HEK293 (cell line): ENCODE results near the gene LETM1.

Source experiments
- CTCF ChIP-seq: fragments of 450-650 bp; formaldehyde crosslinking; IDR thresholded peaks from 2 replicates; pipeline ENCODE4 v1.5.1; 2016; ENCODE audit warnings: missing biosample characterization, missing genetic modification characterization
- MYNN ChIP-seq: fragments of 450-650 bp; formaldehyde crosslinking; IDR thresholded peaks from 2 replicates; pipeline ENCODE4 v1.5.1; 2016; ENCODE audit warnings: missing biosample characterization, missing genetic modification characterization, borderline replicate concordance
- SETDB1 ChIP-seq: IDR thresholded peaks from one replicate; pipeline ENCODE4 v1.6.1; 2017; ENCODE audit warnings: mild to moderate bottlenecking, low read length, moderate library complexity, mixed read lengths; ENCODE audit not compliant: insufficient read length
- ZFP69B ChIP-seq: fragments of 450-650 bp; formaldehyde crosslinking; IDR thresholded peaks from 2 replicates; pipeline ENCODE4 v1.5.1; 2016; ENCODE audit warnings: missing biosample characterization, missing genetic modification characterization
- ZNF214 ChIP-seq: fragments of 450-650 bp; formaldehyde crosslinking; IDR thresholded peaks from 2 replicates; pipeline ENCODE4 v1.5.1; 2017; ENCODE audit warnings: missing biosample characterization, mild to moderate bottlenecking, missing genetic modification characterization, borderline replicate concordance
- ZNF311 ChIP-seq: fragments of 450-650 bp; formaldehyde crosslinking; IDR thresholded peaks from 2 replicates; pipeline ENCODE4 v1.5.1; 2017; ENCODE audit warnings: missing biosample characterization, missing genetic modification characterization, borderline replicate concordance
- ZNF510 ChIP-seq: fragments of 450-650 bp; formaldehyde crosslinking; IDR thresholded peaks from 2 replicates; pipeline ENCODE4 v1.5.1; 2018; ENCODE audit warnings: mild to moderate bottlenecking, missing genetic modification characterization, missing biosample characterization; ENCODE audit not compliant: insufficient replicate concordance
- ZNF707 ChIP-seq: fragments of 450-650 bp; formaldehyde crosslinking; IDR thresholded peaks from 2 replicates; pipeline ENCODE4 v1.5.1; 2016; ENCODE audit warnings: missing biosample characterization, missing genetic modification characterization
- ZNF776 ChIP-seq: fragments of 450-650 bp; formaldehyde crosslinking; IDR thresholded peaks from 2 replicates; pipeline ENCODE4 v1.5.0; 2017; ENCODE audit warnings: missing biosample characterization, missing genetic modification characterization, borderline replicate concordance
- ZNF837 ChIP-seq: fragments of 450-650 bp; formaldehyde crosslinking; IDR thresholded peaks from 2 replicates; pipeline ENCODE4 v1.5.1; 2016; ENCODE audit warnings: missing biosample characterization, missing genetic modification characterization
- TF ChIP-seq, protein P1 (sequence below): fragments of 450-650 bp; formaldehyde crosslinking; IDR thresholded peaks from 2 replicates; pipeline ENCODE4 v1.5.1; 2016; ENCODE audit warnings: missing biosample characterization, missing genetic modification characterization
- TF ChIP-seq, protein P2 (sequence below): fragments of 450-650 bp; formaldehyde crosslinking; IDR thresholded peaks from 2 replicates; pipeline ENCODE4 v1.5.1; 2016; ENCODE audit warnings: missing biosample characterization, missing genetic modification characterization, borderline replicate concordance

GRCh38 chr4:1898007-1898406, 42.1 kb upstream of the LETM1 start:
- TF ChIP-seq ZNF214 (tag by site-specific recombination) (no peak), CTCF (tag by site-specific recombination) (no peak), ZNF311 (tag by site-specific recombination) (no peak), ZNF707 (tag by site-specific recombination) (no peak), ZFP69B (no peak), ZNF837 (tag by site-specific recombination) (no peak), SETDB1 (no peak), ZNF510 (tag by site-specific recombination) (no peak), ZNF776 (tag by site-specific recombination) (no peak), MYNN (tag by site-specific recombination) (no peak)
- TF ChIP-seq, protein P1, sequence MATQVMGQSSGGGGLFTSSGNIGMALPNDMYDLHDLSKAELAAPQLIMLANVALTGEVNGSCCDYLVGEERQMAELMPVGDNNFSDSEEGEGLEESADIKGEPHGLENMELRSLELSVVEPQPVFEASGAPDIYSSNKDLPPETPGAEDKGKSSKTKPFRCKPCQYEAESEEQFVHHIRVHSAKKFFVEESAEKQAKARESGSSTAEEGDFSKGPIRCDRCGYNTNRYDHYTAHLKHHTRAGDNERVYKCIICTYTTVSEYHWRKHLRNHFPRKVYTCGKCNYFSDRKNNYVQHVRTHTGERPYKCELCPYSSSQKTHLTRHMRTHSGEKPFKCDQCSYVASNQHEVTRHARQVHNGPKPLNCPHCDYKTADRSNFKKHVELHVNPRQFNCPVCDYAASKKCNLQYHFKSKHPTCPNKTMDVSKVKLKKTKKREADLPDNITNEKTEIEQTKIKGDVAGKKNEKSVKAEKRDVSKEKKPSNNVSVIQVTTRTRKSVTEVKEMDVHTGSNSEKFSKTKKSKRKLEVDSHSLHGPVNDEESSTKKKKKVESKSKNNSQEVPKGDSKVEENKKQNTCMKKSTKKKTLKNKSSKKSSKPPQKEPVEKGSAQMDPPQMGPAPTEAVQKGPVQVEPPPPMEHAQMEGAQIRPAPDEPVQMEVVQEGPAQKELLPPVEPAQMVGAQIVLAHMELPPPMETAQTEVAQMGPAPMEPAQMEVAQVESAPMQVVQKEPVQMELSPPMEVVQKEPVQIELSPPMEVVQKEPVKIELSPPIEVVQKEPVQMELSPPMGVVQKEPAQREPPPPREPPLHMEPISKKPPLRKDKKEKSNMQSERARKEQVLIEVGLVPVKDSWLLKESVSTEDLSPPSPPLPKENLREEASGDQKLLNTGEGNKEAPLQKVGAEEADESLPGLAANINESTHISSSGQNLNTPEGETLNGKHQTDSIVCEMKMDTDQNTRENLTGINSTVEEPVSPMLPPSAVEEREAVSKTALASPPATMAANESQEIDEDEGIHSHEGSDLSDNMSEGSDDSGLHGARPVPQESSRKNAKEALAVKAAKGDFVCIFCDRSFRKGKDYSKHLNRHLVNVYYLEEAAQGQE, result no peak
- TF ChIP-seq, protein P2, sequence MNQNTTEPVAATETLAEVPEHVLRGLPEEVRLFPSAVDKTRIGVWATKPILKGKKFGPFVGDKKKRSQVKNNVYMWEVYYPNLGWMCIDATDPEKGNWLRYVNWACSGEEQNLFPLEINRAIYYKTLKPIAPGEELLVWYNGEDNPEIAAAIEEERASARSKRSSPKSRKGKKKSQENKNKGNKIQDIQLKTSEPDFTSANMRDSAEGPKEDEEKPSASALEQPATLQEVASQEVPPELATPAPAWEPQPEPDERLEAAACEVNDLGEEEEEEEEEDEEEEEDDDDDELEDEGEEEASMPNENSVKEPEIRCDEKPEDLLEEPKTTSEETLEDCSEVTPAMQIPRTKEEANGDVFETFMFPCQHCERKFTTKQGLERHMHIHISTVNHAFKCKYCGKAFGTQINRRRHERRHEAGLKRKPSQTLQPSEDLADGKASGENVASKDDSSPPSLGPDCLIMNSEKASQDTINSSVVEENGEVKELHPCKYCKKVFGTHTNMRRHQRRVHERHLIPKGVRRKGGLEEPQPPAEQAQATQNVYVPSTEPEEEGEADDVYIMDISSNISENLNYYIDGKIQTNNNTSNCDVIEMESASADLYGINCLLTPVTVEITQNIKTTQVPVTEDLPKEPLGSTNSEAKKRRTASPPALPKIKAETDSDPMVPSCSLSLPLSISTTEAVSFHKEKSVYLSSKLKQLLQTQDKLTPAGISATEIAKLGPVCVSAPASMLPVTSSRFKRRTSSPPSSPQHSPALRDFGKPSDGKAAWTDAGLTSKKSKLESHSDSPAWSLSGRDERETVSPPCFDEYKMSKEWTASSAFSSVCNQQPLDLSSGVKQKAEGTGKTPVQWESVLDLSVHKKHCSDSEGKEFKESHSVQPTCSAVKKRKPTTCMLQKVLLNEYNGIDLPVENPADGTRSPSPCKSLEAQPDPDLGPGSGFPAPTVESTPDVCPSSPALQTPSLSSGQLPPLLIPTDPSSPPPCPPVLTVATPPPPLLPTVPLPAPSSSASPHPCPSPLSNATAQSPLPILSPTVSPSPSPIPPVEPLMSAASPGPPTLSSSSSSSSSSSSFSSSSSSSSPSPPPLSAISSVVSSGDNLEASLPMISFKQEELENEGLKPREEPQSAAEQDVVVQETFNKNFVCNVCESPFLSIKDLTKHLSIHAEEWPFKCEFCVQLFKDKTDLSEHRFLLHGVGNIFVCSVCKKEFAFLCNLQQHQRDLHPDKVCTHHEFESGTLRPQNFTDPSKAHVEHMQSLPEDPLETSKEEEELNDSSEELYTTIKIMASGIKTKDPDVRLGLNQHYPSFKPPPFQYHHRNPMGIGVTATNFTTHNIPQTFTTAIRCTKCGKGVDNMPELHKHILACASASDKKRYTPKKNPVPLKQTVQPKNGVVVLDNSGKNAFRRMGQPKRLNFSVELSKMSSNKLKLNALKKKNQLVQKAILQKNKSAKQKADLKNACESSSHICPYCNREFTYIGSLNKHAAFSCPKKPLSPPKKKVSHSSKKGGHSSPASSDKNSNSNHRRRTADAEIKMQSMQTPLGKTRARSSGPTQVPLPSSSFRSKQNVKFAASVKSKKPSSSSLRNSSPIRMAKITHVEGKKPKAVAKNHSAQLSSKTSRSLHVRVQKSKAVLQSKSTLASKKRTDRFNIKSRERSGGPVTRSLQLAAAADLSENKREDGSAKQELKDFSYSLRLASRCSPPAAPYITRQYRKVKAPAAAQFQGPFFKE (tag by site-specific recombination), result no peak
